GM12878 (cell line): ENCODE measurements around the gene PCGF6. TPM values are rescaled to one million over a fixed set of nuclear protein-coding genes. Genes with fewer than 3 reads are reported as not detected.

Source experiments
- ATAC-seq: fragments of 200-7000 bp; cut with Tn5 transposase; 3 replicates; pipeline ENCODE4 v1.9.1; 2020; ENCODE audit warnings: mild to moderate bottlenecking, moderate library complexity
- BruUV-seq: library from RNA; stranded (reverse); fragments of 400-500 nt; replicated peaks from 2 replicates; lab custom pipeline; 2021; lab: Mats Ljungman, UMichigan
- CTCF ChIA-PET: fragments of 300-600 bp; sonication (Branson Sonifier 250); formaldehyde crosslinking; extraction: SDS; loops from one replicate; lab custom pipeline; 2021; ENCODE audit warnings: inconsistent platforms; lab: Yijun Ruan, JAX
- POLR2A ChIA-PET: fragments of 350-600 bp; formaldehyde crosslinking; extraction: SDS; loops from one replicate; lab custom pipeline; 2021; ENCODE audit warnings: inconsistent platforms; lab: Charles Lee
- RAD21 ChIA-PET: fragments of 300-600 bp; sonication (Branson Sonifier 250); formaldehyde crosslinking; loops from one replicate; lab custom pipeline; 2023; ENCODE audit warnings: antibody characterized with exemption; ENCODE audit not compliant: unreplicated experiment; lab: Charles Lee
- SMC1A ChIA-PET: fragments of 300-600 bp; sonication (Branson Sonifier 250); formaldehyde crosslinking; loops from one replicate; lab custom pipeline; 2023; ENCODE audit not compliant: unreplicated experiment, uncharacterized antibody; lab: Charles Lee
- DNase-seq: peaks from one replicate; pipeline ENCODE4 v3.0.0-alpha.2; 2011; ENCODE audit warnings: low read depth, low spot score
- FAIRE-seq: peaks from 3 replicates; lab custom pipeline; 2011; peaks lifted over from hg19 to GRCh38; lab: Jason Lieb, UNC
- H2AFZ ChIP-seq: 2 replicates; pipeline ENCODE4 v1.6.0; 2011; ENCODE audit warnings: low read depth, low read length, control low read depth; ENCODE audit not compliant: control insufficient read depth
- H3K27ac ChIP-seq: 2 replicates; pipeline ENCODE4 v1.5.1; 2011; ENCODE audit warnings: control low read depth; ENCODE audit not compliant: control insufficient read depth, insufficient read depth
- H3K27me3 ChIP-seq, 2 experiments: replicated peaks in 1 of 2; 2 replicates each; pipeline versions ENCODE4 v1.6.0 to v1.6.1; 2011; ENCODE audit warnings: low read length in 1 of 2; ENCODE audit not compliant: control insufficient read depth in 2 of 2, insufficient read depth in 2 of 2
- H3K36me3 ChIP-seq, 2 experiments: 2 replicates each; pipeline ENCODE4 v1.5.1; 2011; ENCODE audit warnings: low read length in 1 of 2; ENCODE audit not compliant: control insufficient read depth in 2 of 2, insufficient read depth in 2 of 2
- H3K4me1 ChIP-seq: 2 replicates; pipeline ENCODE4 v1.6.1; 2011; ENCODE audit warnings: mild to moderate bottlenecking, low read length, moderate library complexity, mixed read lengths; ENCODE audit not compliant: control insufficient read depth, insufficient read depth
- H3K4me2 ChIP-seq: 2 replicates; pipeline ENCODE4 v1.6.0; 2011; ENCODE audit warnings: control low read depth; ENCODE audit not compliant: control insufficient read depth, insufficient read depth
- H3K4me3 ChIP-seq: fragments of 200-600 bp; sonication (generic); 2 replicates; pipeline ENCODE4 v1.5.1; 2016
- H3K79me2 ChIP-seq: 2 replicates; pipeline ENCODE4 v1.6.0; 2011; ENCODE audit warnings: low read length; ENCODE audit not compliant: control insufficient read depth, insufficient read depth
- H3K9ac ChIP-seq: 2 replicates; pipeline ENCODE4 v1.8.0; 2011; ENCODE audit warnings: low read length, control low read depth, mixed read lengths; ENCODE audit not compliant: control insufficient read depth, insufficient read depth
- H3K9me3 ChIP-seq: replicated peaks from 3 replicates; pipeline ENCODE4 v1.5.1; 2011; ENCODE audit warnings: mild to moderate bottlenecking, low read length; ENCODE audit not compliant: control insufficient read depth, insufficient read depth
- H4K20me1 ChIP-seq: 2 replicates; pipeline ENCODE4 v1.6.0; 2011; ENCODE audit not compliant: control insufficient read depth, insufficient read depth
- PAX8 ChIP-seq: fragments of 450-650 bp; IDR thresholded peaks from 2 replicates; pipeline ENCODE4 v1.6.1; 2017; ENCODE audit warnings: mild to moderate bottlenecking, moderate library complexity
- ZBTB40 ChIP-seq: fragments of 450-650 bp; IDR thresholded peaks from 2 replicates; pipeline ENCODE4 v1.6.1; 2016; ENCODE audit warnings: mild to moderate bottlenecking, moderate library complexity, borderline replicate concordance
- WGBS: methylation state at CpG from one replicate; pipeline ENCODE4 v1.1.6; 2016; ENCODE audit warnings: low lambda C conversion rate; ENCODE audit not compliant: insufficient replicate concordance, insufficient coverage; ENCODE audit errors: missing lambda C conversion rate; 5-methylcytosine and 5-hydroxymethylcytosine counted together
- in situ Hi-C: fragments of 300-500 bp; cut with MboI; formaldehyde crosslinking; loops from 9 replicates; pipeline ENCODE4 v1.14.3; 2018; ENCODE audit warnings: mixed read lengths
- intact Hi-C: fragments of 100-400 bp; cut with micrococcal nuclease; formaldehyde crosslinking; loops from one replicate; pipeline ENCODE4 v1.14.2; 2022; ENCODE audit not compliant: unreplicated experiment
- polyA plus RNA-seq, 11 experiments: library from polyadenylated mRNA; depleted of rRNA in 4 of 11; unstranded in 6 of 11; stranded (reverse) in 5 of 11; fragments of >200 nt; fragmentation: Nextera tagmentation in 4 of 11; fragmentation: Illumina TruSeq in 1 of 11; extraction: Ambion mirVana in 4 of 11; extraction: Trizol in 1 of 11; gene quantifications; 1 replicate in 1 of 11; 2 replicates in 10 of 11; pipeline versions ENCODE4 v1.2.1 to v1.2.3, GENCODE V29; 2011 to 2016; ENCODE audit warnings: inconsistent platforms in 2 of 11, missing spikeins in 2 of 11, low read depth in 1 of 11
- total RNA-seq, 4 experiments: library from RNA; depleted of rRNA in 3 of 4; stranded (reverse); fragments of >200 nt in 3 of 4; fragmentation: Illumina TruSeq in 1 of 4; extraction: Trizol in 1 of 4; gene quantifications; 2 replicates each; pipeline versions ENCODE4 v1.2.1 to v1.2.3, GENCODE V29; 2013 to 2021

PCGF6 gene
- total and polyA plus RNA-seq, 10 of the 15 experiments (the other 5 are each of a cell fraction or from before 2014, with no cell fraction given): 6.5 to 19.1 (median 12.7) TPM

- Histone ChIP-seq H3K27me3 (no peaks in the 10 kb centered on the region), H3K9me3 (no peaks in the 10 kb centered on the region; the same call in 1 of the 3 replicates), H2AFZ (no peak overlapping the region), H3K79me2 (no peaks in the 10 kb centered on the region), H4K20me1 (no peaks in the 10 kb centered on the region), H3K36me3 (no peaks in the 10 kb centered on the region), H3K27ac (no peak overlapping the region), H3K9ac (no peak overlapping the region), H3K4me3 (no peak overlapping the region), H3K4me2 (no peak overlapping the region), H3K4me1 (no peaks in the 10 kb centered on the region)
- TF ChIP-seq ZBTB40 (peak; percentile 57), PAX8 (no peak)
- CTCF ChIA-PET: no interaction called here
- DNase-seq: no peak
- POLR2A ChIA-PET: interaction anchor here (0.7 kb wide), 1 partner anchor 529 kb away, joined by 5 read pairs; no protein-coding TSS in a partner anchor
- WGBS: 96% methylated on average over 1 of the region's 1 CpG
- FAIRE-seq: no peak
- in situ Hi-C loops: no loop called here
- SMC1A ChIA-PET: no interaction called here
- ATAC-seq: no peak
- RAD21 ChIA-PET: no interaction called here
- intact Hi-C loops: no loop called here
- BruUV-seq: no TSS peak
Measured at GRCh38 chr10:103256613-103257012, 94.3 kb downstream of the PCGF6 start.
